Neural crest cell (in vitro differentiated cells): Measurements from ENCODE around the gene COL26A1. TPM values are rescaled to one million over a fixed set of nuclear protein-coding genes. Genes with fewer than 3 reads are reported as not detected.

Experiments
- DNase-seq: peaks from one replicate; pipeline ENCODE4 v3.0.0; 2021; ENCODE audit warnings: low read depth, mixed read lengths, low spot score
- H3K27ac Mint-ChIP-seq: one replicate; pipeline ENCODE4 v1.8.0; 2021; ENCODE audit warnings: mild to moderate bottlenecking, mixed read lengths; ENCODE audit not compliant: unreplicated experiment
- H3K27me3 Mint-ChIP-seq: 2 replicates; pipeline ENCODE4 v1.8.0; 2021; ENCODE audit warnings: low read depth, mild to moderate bottlenecking, mixed read lengths
- H3K36me3 Mint-ChIP-seq: 2 replicates; pipeline ENCODE4 v1.8.0; 2021; ENCODE audit warnings: low read depth, mild to moderate bottlenecking, mixed read lengths
- H3K4me1 Mint-ChIP-seq: 2 replicates; pipeline ENCODE4 v1.8.0; 2021; ENCODE audit warnings: mixed read lengths
- H3K4me3 Mint-ChIP-seq: one replicate; pipeline ENCODE4 v1.8.0; 2021; ENCODE audit warnings: mild to moderate bottlenecking, mixed read lengths
- H3K9me3 Mint-ChIP-seq: 2 replicates; pipeline ENCODE4 v1.8.0; 2021; ENCODE audit warnings: mixed read lengths
- CTCF ChIP-seq: fragments of 200-600 bp; sonication (generic); conservative IDR thresholded peaks from 2 replicates; pipeline ENCODE4 v1.5.0; 2021; ENCODE audit warnings: antibody characterized with exemption, mild to moderate bottlenecking
- total RNA-seq: library from RNA; stranded (reverse); gene quantifications from 2 replicates; pipeline ENCODE4 v1.2.1, GENCODE V29; 2021

Gene COL26A1
- total RNA-seq, 1 donor from 2014 or later: 38.3 TPM

GRCh38 chr7:101352920-101353308 is 9.8 kb upstream of the COL26A1 start:
- DNase-seq: no peak
- Mint-ChIP-seq H3K27ac (no peak overlapping the region), H3K9me3 (no peaks in the 10 kb centered on the region), H3K4me1 (peaks cover 4% of the 10 kb centered on the region), H3K4me3 (no peak overlapping the region), H3K27me3 (no peaks in the 10 kb centered on the region), H3K36me3 (peaks cover 4% of the 10 kb centered on the region)
- TF ChIP-seq CTCF: no peak

- no peak for DNase-seq
- peaks cover 6% of the 10 kb centered on the region for H3K27me3 Mint-ChIP-seq
- H3K4me1 Mint-ChIP-seq: peaks cover 4% of the 10 kb centered on the region
- peaks cover 4% of the 10 kb centered on the region for H3K36me3 Mint-ChIP-seq
- no peaks in the 10 kb centered on the region for H3K9me3 Mint-ChIP-seq
- no peak for TF ChIP-seq CTCF
- H3K27ac Mint-ChIP-seq: no peak overlapping the region
- H3K4me3 Mint-ChIP-seq: no peak overlapping the region
These were observed 5.2 kb upstream of the COL26A1 start for GRCh38 chr7:101357433-101357832.

- no peaks in the 10 kb centered on the region for H3K9me3 Mint-ChIP-seq
- H3K4me3 Mint-ChIP-seq: no peak overlapping the region
- H3K36me3 Mint-ChIP-seq: peaks cover 8% of the 10 kb centered on the region
- H3K27me3 Mint-ChIP-seq: peaks cover 6% of the 10 kb centered on the region
- H3K4me1 Mint-ChIP-seq: peaks cover 23% of the 10 kb centered on the region
- no peak overlapping the region for H3K27ac Mint-ChIP-seq
- TF ChIP-seq CTCF: no peak
- DNase-seq: no peak
These were observed 590 bp downstream of the COL26A1 start for GRCh38 chr7:101363196-101363733.

GRCh38 chr7:101363734-101364374 is 1.2 kb downstream of the COL26A1 start:
- peak; percentile 99 for TF ChIP-seq CTCF
- DNase-seq: peak; percentile 72
- Mint-ChIP-seq H3K36me3 (peaks cover 8% of the 10 kb centered on the region), H3K4me3 (peak overlapping the region; percentile 85), H3K27me3 (peaks cover 6% of the 10 kb centered on the region), H3K9me3 (no peaks in the 10 kb centered on the region), H3K4me1 (peaks cover 24% of the 10 kb centered on the region), H3K27ac (no peak overlapping the region)

- no peak overlapping the region for H3K27ac Mint-ChIP-seq
- no peak for TF ChIP-seq CTCF
- no peak for DNase-seq
- H3K9me3 Mint-ChIP-seq: no peaks in the 10 kb centered on the region
- peak overlapping the region; percentile 85 for H3K4me3 Mint-ChIP-seq
- peaks cover 8% of the 10 kb centered on the region for H3K36me3 Mint-ChIP-seq
- peaks cover 6% of the 10 kb centered on the region for H3K27me3 Mint-ChIP-seq
- peaks cover 24% of the 10 kb centered on the region for H3K4me1 Mint-ChIP-seq
These were observed 3.3 kb downstream of the COL26A1 start for GRCh38 chr7:101365956-101366355.
